ENCODE measurements around the gene TMEM100.

TMEM100 gene

GRCh38 chr17:55717898-55718735 lies 4.5 kb downstream of the TMEM100 start:
- no peak for DNase-seq (ENCODE audit: low read depth)

- DNase-seq (ENCODE audit: low read depth) = no peak
Observed at GRCh38 chr17:55717432-55717831, 5.2 kb downstream of the TMEM100 start.

- DNase-seq (ENCODE audit: low read depth) = no peak
Observed at GRCh38 chr17:55710829-55711496, 11.7 kb downstream of the TMEM100 start.

GRCh38 chr17:55710410-55710809 lies 12.3 kb downstream of the TMEM100 start:
- DNase-seq (ENCODE audit: low read depth) = no peak

GRCh38 chr17:55709984-55710383 lies 12.7 kb downstream of the TMEM100 start:
- DNase-seq (ENCODE audit: low read depth) = no peak

- DNase-seq (ENCODE audit: low read depth) = no peak
Observed at GRCh38 chr17:55709440-55709839, 13.2 kb downstream of the TMEM100 start.

- DNase-seq (ENCODE audit: low read depth) = no peak
Observed at GRCh38 chr17:55708175-55708974, 14.3 kb downstream of the TMEM100 start.

- DNase-seq (ENCODE audit: low read depth) = no peak
Observed at GRCh38 chr17:55706808-55707773, 15.6 kb downstream of the TMEM100 start.

GRCh38 chr17:55705847-55706246 lies 16.8 kb downstream of the TMEM100 start:
- no peak for DNase-seq (ENCODE audit: low read depth)

- DNase-seq (ENCODE audit: low read depth) = no peak
Observed at GRCh38 chr17:55704401-55704800, 18.3 kb downstream of the TMEM100 start.

GRCh38 chr17:55702150-55702549 lies 20.5 kb downstream of the TMEM100 start:
- no peak for DNase-seq (ENCODE audit: low read depth)

GRCh38 chr17:55699181-55699860 lies 23.3 kb downstream of the TMEM100 start:
- DNase-seq (ENCODE audit: low read depth) = no peak

GRCh38 chr17:55694286-55694910 lies 28.3 kb downstream of the TMEM100 start:
- DNase-seq (ENCODE audit: low read depth) = no peak

- no peak for DNase-seq (ENCODE audit: low read depth)
Observed at GRCh38 chr17:55693254-55694216, 29.1 kb downstream of the TMEM100 start.

- DNase-seq (ENCODE audit: low read depth) = no peak
Observed at GRCh38 chr17:55692276-55692675, 30.4 kb downstream of the TMEM100 start.

- DNase-seq (ENCODE audit: low read depth) = no peak
Observed at GRCh38 chr17:55691666-55692065, 31.0 kb downstream of the TMEM100 start.

- no peak for DNase-seq (ENCODE audit: low read depth)
Observed at GRCh38 chr17:55690105-55690508, 32.6 kb downstream of the TMEM100 start.

GRCh38 chr17:55689672-55690071 lies 33.0 kb downstream of the TMEM100 start:
- DNase-seq (ENCODE audit: low read depth) = no peak

GRCh38 chr17:55688057-55688456 lies 34.6 kb downstream of the TMEM100 start:
- DNase-seq (ENCODE audit: low read depth) = no peak

All from non-pigmented ciliary epithelial cell (primary cell).